A549 (cell line): Measurements from ENCODE around the gene CTNNA3. TPM values are rescaled to one million over a fixed set of nuclear protein-coding genes. Genes with fewer than 3 reads are reported as not detected.

ENCODE experiments used
- ATAC-seq, 2 experiments: fragments of 200-7000 bp in 1 of 2; fragments of >200 bp in 1 of 2; cut with Nextera tagmentation in 1 of 2; cut with Tn5 transposase in 1 of 2; 3 replicates each; pipeline versions ENCODE4 v1.8.0 to v1.9.1; 2018 to 2020; ENCODE audit warnings: mild to moderate bottlenecking in 1 of 2, moderate library complexity in 1 of 2
- CTCF ChIA-PET: fragments of 300-600 bp; sonication (Branson Sonifier 250); formaldehyde crosslinking; extraction: SDS; loops from one replicate; lab custom pipeline; 2021; ENCODE audit warnings: antibody characterized with exemption, inconsistent platforms; lab: Yijun Ruan, JAX
- POLR2A ChIA-PET: fragments of 350-600 bp; formaldehyde crosslinking; extraction: SDS; loops from one replicate; lab custom pipeline; 2021; ENCODE audit warnings: antibody characterized with exemption, inconsistent platforms; lab: Yijun Ruan, JAX
- DNase-seq, 2 experiments: peaks; one replicate each; pipeline versions ENCODE4 v3.0.0 to v3.0.0-alpha.2; 2011 to 2016; ENCODE audit warnings: low read depth in 1 of 2, low spot score in 1 of 2
- FAIRE-seq: peaks from 2 replicates; lab custom pipeline; 2011; peaks lifted over from hg19 to GRCh38; lab: Jason Lieb, UNC
- H3K27ac ChIP-seq, 2 experiments: fragments of >200 bp; sonication (Bioruptor Twin); formaldehyde crosslinking; 3 replicates each; pipeline ENCODE4 v1.5.1; 2016 to 2017
- H3K4me1 ChIP-seq: fragments of >200 bp; sonication (Bioruptor Twin); formaldehyde crosslinking; 3 replicates; pipeline ENCODE4 v1.6.1; 2016
- H3K4me2 ChIP-seq: fragments of >200 bp; sonication (Bioruptor Twin); formaldehyde crosslinking; 3 replicates; pipeline ENCODE4 v1.6.1; 2016
- H3K4me3 ChIP-seq: fragments of >200 bp; sonication (Bioruptor Twin); formaldehyde crosslinking; 3 replicates; pipeline ENCODE4 v1.5.1; 2016
- H3K9me3 ChIP-seq: fragments of >200 bp; sonication (Bioruptor Twin); formaldehyde crosslinking; 3 replicates; pipeline ENCODE4 v1.6.1; 2016
- CBX8 ChIP-seq: fragments of 200-600 bp; sonication (generic); IDR thresholded peaks from 2 replicates; pipeline ENCODE4 v1.6.1; 2016
- CEBPB ChIP-seq, 2 experiments: fragments of >200 bp in 1 of 2; sonication (Bioruptor Twin) in 1 of 2; formaldehyde crosslinking in 1 of 2; IDR thresholded peaks; 2 replicates each; pipeline ENCODE4 v1.6.1; 2012 to 2016
- CHD2 ChIP-seq: fragments of 150-350 bp; IDR thresholded peaks from 2 replicates; pipeline ENCODE4 v1.6.1; 2014; ENCODE audit warnings: low read length; ENCODE audit not compliant: partially characterized antibody
- EHF ChIP-seq: fragments of 250-450 bp; sonication (Bioruptor Pico); IDR thresholded peaks from 2 replicates; pipeline ENCODE4 v1.5.0; 2020; ENCODE audit warnings: mild to moderate bottlenecking
- FOSL2 ChIP-seq, 2 experiments: fragments of 450-650 bp in 1 of 2; fragments of >200 bp in 1 of 2; sonication (Bioruptor Twin) in 1 of 2; formaldehyde crosslinking; IDR thresholded peaks; 2 replicates each; pipeline versions ENCODE4 v1.5.0 to v1.6.1; 2016 to 2020; ENCODE audit warnings: mild to moderate bottlenecking in 1 of 2, moderate library complexity in 1 of 2
- GATA3 ChIP-seq: IDR thresholded peaks from 2 replicates; pipeline ENCODE4 v1.6.1; 2012; ENCODE audit warnings: borderline replicate concordance
- HOXB13 ChIP-seq: fragments of 250-450 bp; sonication (Bioruptor Pico); IDR thresholded peaks from 2 replicates; pipeline ENCODE4 v1.5.0; 2020; ENCODE audit warnings: low read depth, mild to moderate bottlenecking, moderate library complexity
- HOXB5 ChIP-seq: fragments of 250-450 bp; sonication (Bioruptor Pico); IDR thresholded peaks from 2 replicates; pipeline ENCODE4 v1.5.0; 2020; ENCODE audit warnings: mild to moderate bottlenecking, moderate library complexity
- JUN ChIP-seq, 2 experiments: fragments of >200 bp; sonication (Bioruptor Twin); formaldehyde crosslinking; IDR thresholded peaks; 2 replicates in 1 of 2; 3 replicates in 1 of 2; pipeline ENCODE4 v1.6.1; 2016 to 2017
- JUNB ChIP-seq: fragments of >200 bp; sonication (Bioruptor Twin); formaldehyde crosslinking; IDR thresholded peaks from 2 replicates; pipeline ENCODE4 v1.6.1; 2016
- KDM1A ChIP-seq: fragments of 200-600 bp; sonication (generic); IDR thresholded peaks from 2 replicates; pipeline ENCODE4 v1.6.1; 2016; ENCODE audit warnings: low read depth, mild to moderate bottlenecking
- MAZ ChIP-seq: fragments of 150-350 bp; IDR thresholded peaks from 2 replicates; pipeline ENCODE4 v1.6.1; 2014; ENCODE audit warnings: antibody characterized with exemption, low read depth, low read length, borderline replicate concordance
- NFE2L2 ChIP-seq: fragments of 150-350 bp; conservative IDR thresholded peaks from 2 replicates; pipeline ENCODE4 v1.6.1; 2014; ENCODE audit warnings: low read length
- NR3C1 ChIP-seq: fragments of >200 bp; sonication (Bioruptor Twin); formaldehyde crosslinking; IDR thresholded peaks from 3 replicates; pipeline ENCODE4 v1.6.1; 2017
- RCOR1 ChIP-seq: fragments of 150-350 bp; IDR thresholded peaks from 2 replicates; pipeline ENCODE4 v1.6.1; 2014; ENCODE audit warnings: antibody characterized with exemption, low read length, low read depth
- TFCP2L1 ChIP-seq: fragments of 250-450 bp; sonication (Bioruptor Pico); IDR thresholded peaks from 2 replicates; pipeline ENCODE4 v1.5.0; 2021; ENCODE audit warnings: mild to moderate bottlenecking
- TP53 ChIP-seq: fragments of 250-450 bp; sonication (Bioruptor Pico); IDR thresholded peaks from 2 replicates; pipeline ENCODE4 v1.5.0; 2021; ENCODE audit warnings: mild to moderate bottlenecking, moderate library complexity
- WGBS: methylation state at CpG from one replicate; pipeline ENCODE4 v1.1.6; 2017; ENCODE audit errors: missing lambda C conversion rate; 5-methylcytosine and 5-hydroxymethylcytosine counted together
- polyA plus RNA-seq, 4 experiments: library from polyadenylated mRNA; depleted of rRNA in 3 of 4; stranded (reverse); fragments of >200 nt; fragmentation: RNase III in 1 of 4; extraction: RNeasy Plus Mini Kit Qiagen cat#74134 plus additional on column Dnase treatment in 1 of 4; gene quantifications; 2 replicates in 3 of 4; 3 replicates in 1 of 4; pipeline ENCODE4 v1.2.3, GENCODE V29; 2011 to 2017
- TF ChIP-seq, protein P1 (sequence below): fragments of 250-450 bp; sonication (Bioruptor Pico); IDR thresholded peaks from 2 replicates; pipeline ENCODE4 v1.5.0; 2021; ENCODE audit warnings: mild to moderate bottlenecking, moderate library complexity, borderline replicate concordance
- TF ChIP-seq, protein P2 (sequence below): fragments of >200 bp; sonication (Bioruptor Twin); formaldehyde crosslinking; IDR thresholded peaks from 3 replicates; pipeline ENCODE4 v1.5.1; 2016
- TF ChIP-seq, protein P3 (sequence below): IDR thresholded peaks from 2 replicates; pipeline ENCODE4 v1.6.1; 2012

The CTNNA3 gene
- polyA plus RNA-seq, 2 of the 4 experiments (the other 2 are of a cell fraction): not detected

DNA sequence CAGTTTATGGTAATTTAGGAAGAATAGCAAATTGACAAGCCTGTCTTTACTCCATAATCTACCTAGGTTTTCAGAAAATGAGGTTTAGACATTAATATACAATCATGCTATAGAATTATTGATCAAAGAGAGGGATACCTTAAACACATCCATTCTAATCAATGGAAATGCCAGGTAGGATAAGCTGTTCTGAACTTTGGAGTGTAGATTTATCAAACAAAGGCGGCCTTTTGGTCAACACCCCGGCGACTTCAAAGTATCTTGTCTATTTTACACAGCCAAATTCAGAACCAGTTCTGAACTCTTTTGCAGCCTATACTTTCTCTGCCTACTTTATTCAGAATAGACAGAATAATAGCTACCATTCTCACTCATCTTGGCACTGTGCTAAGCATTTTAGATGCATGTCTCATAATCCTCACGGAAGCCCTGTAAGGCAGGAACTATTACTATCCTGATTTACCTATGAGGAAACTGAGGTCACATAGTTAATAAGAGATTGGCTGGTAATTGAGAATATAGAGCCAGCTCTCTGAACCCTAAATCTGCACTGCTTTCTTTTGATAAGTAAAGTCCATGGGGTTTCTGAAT, 1412.0 kb downstream of the CTNNA3 start:
- Histone ChIP-seq H3K4me1 (no peaks in the 10 kb centered on the region), H3K9me3 (no peaks in the 10 kb centered on the region), H3K4me2 (no peak overlapping the region), H3K4me3 (no peak overlapping the region), H3K27ac (no peak overlapping the region)
- DNase-seq (no peak), FAIRE-seq (no peak), ATAC-seq (no peak)
- ChIA-PET POLR2A (no interaction called here), CTCF (no interaction called here)
- 28% methylated on average over 4 of the region's 4 CpGs for WGBS
- TF ChIP-seq FOSL2 (IDR thresholded peaks at IDR 0.05) (no peak), FOSL2 (CRISPR knock-in tag; IDR thresholded peaks at IDR 0.05) (no peak), EHF (no peak), CEBPB (IDR thresholded peaks at IDR 0.05) (no peak), HOXB13 (CRISPR knock-in tag) (no peak), CHD2 (no peak), NFE2L2 (no peak), GATA3 (no peak), HOXB5 (no peak), JUNB (no peak), TP53 (CRISPR knock-in tag) (no peak), JUN (IDR thresholded peaks at IDR 0.05) (no peak), MAZ (no peak)
- TF ChIP-seq, protein P1, sequence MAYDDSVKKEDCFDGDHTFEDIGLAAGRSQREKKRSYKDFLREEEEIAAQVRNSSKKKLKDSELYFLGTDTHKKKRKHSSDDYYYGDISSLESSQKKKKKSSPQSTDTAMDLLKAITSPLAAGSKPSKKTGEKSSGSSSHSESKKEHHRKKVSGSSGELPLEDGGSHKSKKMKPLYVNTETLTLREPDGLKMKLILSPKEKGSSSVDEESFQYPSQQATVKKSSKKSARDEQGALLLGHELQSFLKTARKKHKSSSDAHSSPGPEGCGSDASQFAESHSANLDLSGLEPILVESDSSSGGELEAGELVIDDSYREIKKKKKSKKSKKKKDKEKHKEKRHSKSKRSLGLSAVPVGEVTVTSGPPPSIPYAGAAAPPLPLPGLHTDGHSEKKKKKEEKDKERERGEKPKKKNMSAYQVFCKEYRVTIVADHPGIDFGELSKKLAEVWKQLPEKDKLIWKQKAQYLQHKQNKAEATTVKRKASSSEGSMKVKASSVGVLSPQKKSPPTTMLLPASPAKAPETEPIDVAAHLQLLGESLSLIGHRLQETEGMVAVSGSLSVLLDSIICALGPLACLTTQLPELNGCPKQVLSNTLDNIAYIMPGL: no peak
- TF ChIP-seq, protein P2, sequence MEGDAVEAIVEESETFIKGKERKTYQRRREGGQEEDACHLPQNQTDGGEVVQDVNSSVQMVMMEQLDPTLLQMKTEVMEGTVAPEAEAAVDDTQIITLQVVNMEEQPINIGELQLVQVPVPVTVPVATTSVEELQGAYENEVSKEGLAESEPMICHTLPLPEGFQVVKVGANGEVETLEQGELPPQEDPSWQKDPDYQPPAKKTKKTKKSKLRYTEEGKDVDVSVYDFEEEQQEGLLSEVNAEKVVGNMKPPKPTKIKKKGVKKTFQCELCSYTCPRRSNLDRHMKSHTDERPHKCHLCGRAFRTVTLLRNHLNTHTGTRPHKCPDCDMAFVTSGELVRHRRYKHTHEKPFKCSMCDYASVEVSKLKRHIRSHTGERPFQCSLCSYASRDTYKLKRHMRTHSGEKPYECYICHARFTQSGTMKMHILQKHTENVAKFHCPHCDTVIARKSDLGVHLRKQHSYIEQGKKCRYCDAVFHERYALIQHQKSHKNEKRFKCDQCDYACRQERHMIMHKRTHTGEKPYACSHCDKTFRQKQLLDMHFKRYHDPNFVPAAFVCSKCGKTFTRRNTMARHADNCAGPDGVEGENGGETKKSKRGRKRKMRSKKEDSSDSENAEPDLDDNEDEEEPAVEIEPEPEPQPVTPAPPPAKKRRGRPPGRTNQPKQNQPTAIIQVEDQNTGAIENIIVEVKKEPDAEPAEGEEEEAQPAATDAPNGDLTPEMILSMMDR: no peak

DNA sequence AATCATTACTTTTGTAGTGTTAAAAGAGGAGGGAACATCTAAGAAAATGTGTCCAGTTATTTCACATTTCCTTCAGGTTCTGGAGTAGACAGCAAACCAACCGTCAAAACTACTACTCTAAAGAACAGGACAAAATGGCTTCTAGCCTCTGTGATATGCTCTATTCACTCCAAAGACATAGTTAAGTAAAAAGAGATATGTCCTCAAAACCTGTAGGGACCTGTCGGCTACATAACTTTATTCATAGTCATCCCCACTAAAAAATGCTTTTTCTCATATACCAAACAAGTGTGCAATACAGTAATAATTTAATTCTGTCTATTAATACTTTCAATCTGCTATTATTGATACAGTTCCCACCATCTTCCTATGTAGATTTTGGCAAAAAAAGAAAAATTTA, 1412.9 kb downstream of the CTNNA3 start:
- H3K4me1 ChIP-seq: no peaks in the 10 kb centered on the region
- FAIRE-seq: no peak
- ChIA-PET POLR2A (no interaction called here), CTCF (no interaction called here)
- H3K27ac ChIP-seq: no peak overlapping the region
- ATAC-seq: no peak
- no peak for DNase-seq
- 2% methylated on average over 2 of the region's 2 CpGs for WGBS
- no peak overlapping the region for H3K4me2 ChIP-seq
- H3K4me3 ChIP-seq: no peak overlapping the region
- TF ChIP-seq, protein P3, sequence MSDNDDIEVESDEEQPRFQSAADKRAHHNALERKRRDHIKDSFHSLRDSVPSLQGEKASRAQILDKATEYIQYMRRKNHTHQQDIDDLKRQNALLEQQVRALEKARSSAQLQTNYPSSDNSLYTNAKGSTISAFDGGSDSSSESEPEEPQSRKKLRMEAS: no peak
- no peak for TF ChIP-seq TFCP2L1 (CRISPR knock-in tag)
- TF ChIP-seq, protein P2: no peak
- no peak for TF ChIP-seq FOSL2 (IDR thresholded peaks at IDR 0.05)
- TF ChIP-seq FOSL2 (CRISPR knock-in tag; IDR thresholded peaks at IDR 0.05): no peak
- TF ChIP-seq KDM1A: no peak
- TF ChIP-seq CBX8: no peak
- TF ChIP-seq NR3C1: no peak
- TF ChIP-seq EHF: no peak
- no peak for TF ChIP-seq RCOR1
- H3K9me3 ChIP-seq: no peaks in the 10 kb centered on the region
